Suppressor macrophage (primary cell): ENCODE measurements around the gene NUP210.

Experiments
- DNase-seq, 4 experiments: peaks; one replicate each; pipeline ENCODE4 v3.0.0-alpha.2; 2020 to 2022

The NUP210 gene

DNA sequence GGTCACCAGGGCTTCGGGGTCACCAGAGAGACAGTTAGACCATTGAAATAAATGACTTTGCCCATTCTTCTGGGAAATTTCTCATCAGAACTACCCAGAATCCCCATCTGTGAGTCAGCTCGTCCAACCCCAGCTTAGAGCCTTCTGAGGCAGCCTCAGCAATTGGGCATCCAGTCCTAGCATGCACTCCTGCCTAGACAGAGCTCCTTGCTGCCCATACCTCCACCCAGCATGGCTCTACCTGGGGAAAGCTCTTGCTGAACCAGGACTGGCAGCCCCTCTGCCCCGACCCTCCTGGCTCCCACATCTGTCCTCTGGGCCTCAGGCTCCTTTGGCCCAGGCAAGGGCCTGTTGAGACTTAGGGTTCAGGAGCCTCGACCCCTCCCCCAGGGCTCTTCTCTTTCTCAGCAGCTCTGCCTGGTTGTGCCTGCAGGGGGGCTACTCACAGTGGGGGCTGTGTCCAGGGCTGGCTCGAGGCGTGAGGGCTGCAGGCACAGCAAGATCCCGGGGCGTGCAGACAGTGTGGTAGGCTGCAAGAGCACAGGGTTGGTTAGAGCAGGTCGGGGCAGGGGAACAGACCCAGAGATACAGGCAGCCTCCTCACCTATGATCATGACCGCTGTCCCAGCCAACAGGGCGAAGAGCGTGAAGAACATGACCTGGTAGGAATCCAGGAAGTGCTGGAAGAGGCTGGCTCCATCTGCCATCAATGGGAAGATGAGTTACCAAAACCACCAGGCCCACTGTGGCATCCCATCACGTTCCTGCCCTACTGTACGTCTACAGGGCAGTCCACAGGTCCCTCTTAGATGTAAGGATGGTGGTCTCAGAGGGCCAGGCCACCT lies 101.3 kb downstream of the NUP210 start:
- DNase-seq = no peak

- no peak for DNase-seq
Measured at GRCh38 chr3:13317596-13318320, 102.4 kb downstream of the NUP210 start.

DNA sequence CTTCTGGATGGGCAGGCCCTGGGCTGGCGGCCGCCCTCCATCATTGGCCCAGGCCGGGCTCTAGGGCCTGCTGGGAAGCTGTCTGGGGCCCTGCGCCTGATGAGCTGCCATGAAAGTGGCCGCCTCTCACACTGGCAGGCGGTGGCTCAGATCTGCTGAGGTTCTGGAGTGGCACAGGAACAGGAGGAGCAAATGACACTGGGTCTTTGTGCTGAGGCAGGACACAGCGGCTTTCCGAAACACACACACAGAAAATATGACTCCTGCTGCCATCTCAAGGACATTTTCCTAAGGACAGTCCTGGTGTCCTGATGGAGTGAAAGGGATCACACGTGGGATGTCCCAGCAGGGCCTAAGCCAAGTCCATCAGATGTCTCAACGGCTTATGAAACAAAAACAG lies 103.5 kb downstream of the NUP210 start:
- DNase-seq = no peak

- no peak for DNase-seq
Measured at GRCh38 chr3:13314877-13315276, 105.2 kb downstream of the NUP210 start.

- DNase-seq = no peak
Measured at GRCh38 chr3:13313813-13314212, 106.3 kb downstream of the NUP210 start.

GRCh38 chr3:13309004-13309403 lies 111.1 kb downstream of the NUP210 start:
- no peak for DNase-seq

- peak; percentile 28 to 69 (median 66) for DNase-seq
Measured at GRCh38 chr3:13308380-13308801, 111.7 kb downstream of the NUP210 start.

GRCh38 chr3:13307041-13307440 lies 113.1 kb downstream of the NUP210 start:
- no peak for DNase-seq

GRCh38 chr3:13305623-13306022 lies 114.5 kb downstream of the NUP210 start:
- no peak for DNase-seq

- DNase-seq = no peak
Measured at GRCh38 chr3:13303410-13303809, 116.7 kb downstream of the NUP210 start.

GRCh38 chr3:13301286-13301987 lies 118.7 kb downstream of the NUP210 start:
- DNase-seq = peak; percentile 83 to 92 (median 86)

GRCh38 chr3:13300546-13301285 lies 119.4 kb downstream of the NUP210 start:
- no peak for DNase-seq

DNA sequence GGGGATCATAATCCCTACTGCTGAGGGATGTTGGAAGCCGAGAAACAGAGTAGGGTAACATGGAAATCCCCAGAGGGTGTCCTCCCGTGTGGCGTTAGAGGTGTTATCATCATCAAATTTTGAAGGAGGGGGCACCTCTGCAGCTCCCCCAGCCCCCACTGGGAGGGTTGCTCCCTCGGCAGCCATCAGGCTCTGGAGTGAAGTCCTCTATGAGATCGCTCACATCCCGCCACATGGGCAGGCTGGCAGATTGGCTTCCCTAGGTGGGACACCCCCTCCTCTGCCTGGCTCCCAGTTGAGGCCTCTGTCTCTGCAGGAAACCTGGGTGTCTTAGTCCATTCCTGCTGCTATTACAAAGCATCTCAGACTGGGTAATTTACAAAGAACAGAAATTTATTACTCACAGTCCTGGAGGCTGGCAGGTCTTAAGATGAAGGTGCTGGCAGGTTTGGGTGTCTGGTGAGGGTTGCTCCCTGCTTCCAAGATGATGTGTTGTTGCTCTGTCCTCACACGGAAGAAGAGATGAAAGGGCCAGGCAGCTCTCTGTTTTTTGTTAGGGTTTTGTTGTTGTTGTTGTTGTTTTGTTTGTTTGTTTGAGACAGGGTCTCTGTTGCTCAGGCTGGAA lies 120.5 kb downstream of the NUP210 start:
- DNase-seq = no peak

DNA sequence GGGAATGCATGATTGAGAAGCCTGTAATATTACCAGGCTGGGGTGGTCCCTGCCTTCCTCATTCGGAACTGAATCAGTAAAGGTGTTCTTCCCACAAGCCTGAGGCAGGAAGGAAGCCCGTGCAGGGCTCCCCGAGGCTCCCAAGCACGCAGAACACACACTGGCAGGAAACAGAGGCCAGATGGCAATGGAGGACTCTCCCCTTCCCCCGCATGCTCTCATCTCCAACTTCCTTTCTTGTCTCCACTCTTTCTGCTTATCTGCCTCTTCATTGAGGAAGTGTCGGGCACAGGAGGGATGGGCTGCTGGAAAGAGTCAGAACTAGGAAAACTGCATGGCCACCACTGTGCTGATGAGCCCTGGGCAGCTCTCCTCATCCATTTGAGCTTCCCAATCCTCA lies 123.5 kb downstream of the NUP210 start:
- peak; percentile 18 to 52 (median 42) for DNase-seq

DNA sequence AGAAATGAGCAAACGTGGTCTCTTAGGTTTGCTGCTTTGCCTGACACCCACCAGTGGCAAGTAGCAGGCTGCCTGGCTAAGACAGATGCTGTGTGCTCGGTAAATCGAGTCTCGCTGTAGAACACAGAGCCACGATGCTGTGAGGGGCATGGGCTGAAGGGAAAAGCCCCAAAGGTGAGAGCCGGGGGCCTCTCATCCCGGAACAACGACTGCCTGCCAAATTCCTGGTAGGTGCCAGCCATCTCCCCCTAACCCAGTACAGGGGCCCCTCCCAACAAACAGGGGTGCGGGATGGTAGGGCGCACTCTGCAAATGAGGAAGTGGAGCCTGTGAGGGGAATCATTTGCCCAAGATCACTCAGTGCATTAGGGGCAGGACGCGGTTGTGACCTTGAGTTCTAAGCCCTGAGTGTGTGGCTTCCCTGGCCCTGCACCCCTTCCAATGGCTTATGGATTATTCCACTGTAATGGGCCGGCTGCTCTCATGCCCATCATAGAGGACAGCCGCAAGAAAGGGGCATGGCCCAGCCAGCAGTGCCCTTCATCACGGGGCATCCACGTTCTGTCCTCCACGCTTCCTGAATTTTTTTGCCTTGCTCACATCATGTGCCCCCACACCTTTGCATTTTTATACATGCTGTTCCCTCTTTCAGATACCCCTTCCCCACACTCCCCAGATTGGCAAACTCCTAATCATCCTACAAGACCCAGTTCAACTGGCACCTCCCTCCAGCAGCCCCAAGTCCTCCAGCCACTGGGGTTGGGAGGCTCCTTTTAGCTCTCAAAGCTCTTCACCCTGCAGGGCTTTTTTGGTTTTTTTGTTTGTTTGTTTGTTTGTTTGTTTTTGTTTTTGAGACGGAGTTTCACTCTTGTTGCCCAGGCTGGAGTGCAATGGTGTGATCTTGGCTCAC lies 125.4 kb downstream of the NUP210 start:
- DNase-seq = no peak

DNA sequence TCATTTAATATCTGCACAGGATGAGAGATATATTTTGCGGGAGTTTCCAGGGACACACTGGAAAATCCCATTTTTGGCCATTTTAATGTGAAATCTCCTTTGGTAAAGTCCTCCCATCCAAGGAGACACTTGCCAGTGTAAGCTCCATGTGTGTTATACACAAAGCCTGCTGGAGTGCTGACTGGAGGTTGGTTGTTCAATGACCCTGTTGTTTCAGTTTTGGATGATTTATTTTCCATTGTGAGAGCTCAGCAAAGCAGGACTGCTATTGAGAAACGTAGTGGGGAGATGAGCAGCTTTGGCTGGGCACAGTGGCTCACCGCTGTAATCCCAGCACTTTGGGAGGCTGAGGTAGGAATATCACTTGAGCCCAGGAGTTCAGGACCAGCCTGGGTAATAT lies 127.7 kb downstream of the NUP210 start:
- no peak for DNase-seq

GRCh38 chr3:13290941-13291340 lies 129.2 kb downstream of the NUP210 start:
- no peak for DNase-seq

GRCh38 chr3:13289771-13290285 lies 130.3 kb downstream of the NUP210 start:
- DNase-seq = no peak

DNA sequence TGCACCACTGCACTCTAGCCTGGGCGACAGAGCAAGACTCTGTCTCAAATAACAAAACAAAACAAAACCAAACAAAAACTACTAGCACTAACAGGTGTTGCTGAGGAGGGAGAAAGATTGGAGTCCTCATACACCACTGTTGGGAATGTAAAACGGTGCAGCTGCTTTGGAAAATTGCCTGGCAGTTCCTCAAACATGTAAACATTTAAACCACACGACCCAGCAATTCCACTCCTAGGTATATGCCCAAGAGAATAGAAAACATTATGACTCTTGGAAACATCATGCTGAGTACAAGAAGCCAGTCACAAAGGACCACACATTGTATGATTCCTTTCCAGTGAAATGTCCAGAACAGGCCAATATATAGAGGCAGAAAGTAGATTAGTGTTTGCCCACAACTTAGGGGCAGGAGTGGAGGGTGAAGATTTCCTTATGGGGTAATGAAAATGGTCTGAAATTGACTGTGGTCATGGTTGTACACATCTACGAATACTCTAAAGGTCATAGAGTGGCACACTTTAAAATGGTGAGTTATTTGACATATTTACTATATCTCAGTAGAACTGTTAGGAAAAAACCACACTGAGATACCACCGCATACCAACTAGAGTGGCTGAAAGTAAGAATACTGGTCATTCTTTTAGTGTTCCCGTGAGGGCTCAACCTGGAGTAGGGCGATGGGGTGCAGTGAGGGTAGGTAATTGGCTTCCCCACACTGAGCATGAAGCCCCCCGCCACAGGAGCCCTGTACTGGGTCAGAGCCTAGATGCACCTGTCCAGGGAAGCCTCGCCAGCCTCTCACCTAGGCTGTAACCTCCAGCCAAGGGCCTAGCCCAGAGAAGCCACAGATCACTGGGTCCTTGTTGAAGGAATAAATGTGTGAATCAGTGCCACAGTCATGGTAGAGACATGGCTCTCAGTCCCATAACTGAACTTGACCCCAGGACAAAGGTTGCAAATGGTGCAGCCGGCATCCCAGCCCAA lies 131.1 kb downstream of the NUP210 start:
- no peak for DNase-seq
